ENCODE measurements around the gene IP6K3.

The IP6K3 gene

DNA sequence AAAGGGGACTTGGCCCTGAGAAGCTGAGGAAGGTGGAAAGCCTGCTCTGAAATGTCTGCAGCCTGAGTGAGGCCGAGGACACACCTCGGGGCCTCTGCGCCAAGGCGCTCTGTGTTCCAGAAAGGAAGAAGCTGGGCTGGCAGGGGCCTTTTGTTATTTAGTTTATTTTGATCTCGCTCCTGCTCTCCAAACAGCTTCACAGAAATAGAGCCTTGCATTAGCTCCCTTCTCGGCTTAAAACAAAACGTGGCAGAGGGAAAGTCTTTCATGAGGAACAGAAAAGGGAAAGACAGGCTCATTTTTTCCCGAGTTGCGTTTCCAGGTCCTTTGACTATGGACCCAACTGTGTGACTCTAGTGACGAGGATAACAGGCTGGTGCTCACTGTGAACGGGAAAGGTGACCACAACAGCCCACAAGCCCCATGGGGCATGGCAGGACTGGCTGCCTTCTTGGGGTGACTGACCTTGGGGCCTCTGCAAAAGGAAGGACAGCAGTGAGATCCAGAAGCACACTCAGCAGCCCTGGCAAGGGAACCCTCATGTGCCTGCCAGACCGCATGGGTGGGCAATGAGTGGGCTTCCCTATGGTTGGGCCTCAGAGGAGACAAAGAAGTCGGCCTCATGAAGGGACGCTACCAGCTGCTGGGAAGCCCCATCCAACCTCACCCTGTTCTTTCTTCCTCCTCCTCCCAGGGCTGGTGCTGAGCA is 23.6 kb upstream of the IP6K3 start:
- Histone ChIP-seq H3K27me3 (ENCODE audit: control insufficient read depth in 3 of 3, insufficient read depth in 3 of 3, low read depth in 1 of 3, low read length in 3 of 3) (no peaks in the 10 kb centered on the region), H3K4me3 (ENCODE audit: low read length in 2 of 2) (no peak overlapping the region), H3K79me1 (ENCODE audit: low read depth, low read length) (no peaks in the 10 kb centered on the region)

DNA sequence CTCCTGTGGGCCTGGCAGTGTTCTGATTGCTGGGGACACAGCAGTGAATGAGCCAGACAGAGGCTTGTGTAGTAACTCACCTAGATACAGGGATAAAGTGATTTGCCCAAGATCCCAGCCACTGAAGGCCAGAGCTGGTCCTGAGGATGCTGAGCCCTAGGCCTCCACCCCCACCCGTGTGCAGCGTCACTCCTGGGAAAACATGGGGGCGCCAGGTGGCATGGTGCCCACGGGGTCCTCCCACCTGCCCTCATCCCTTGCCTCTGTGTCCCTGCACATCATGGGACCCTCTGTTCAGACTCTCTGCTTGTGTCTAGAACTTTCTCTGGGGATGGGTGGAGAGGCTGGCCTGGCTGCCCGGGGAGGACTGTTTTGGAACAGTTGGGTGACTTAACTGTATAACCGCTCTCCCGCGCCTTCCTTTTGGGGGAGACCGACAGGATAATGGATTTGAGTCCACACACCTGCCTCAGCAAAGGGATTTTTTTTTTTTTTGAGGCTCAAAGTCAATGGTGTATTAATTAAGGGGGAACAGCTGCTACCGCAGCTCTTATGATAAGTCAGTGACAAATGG is 22.6 kb upstream of the IP6K3 start:
- Histone ChIP-seq H3K4me3 (ENCODE audit: low read length in 2 of 2) (no peak overlapping the region), H3K4ac (ENCODE audit: low read length) (no peak overlapping the region), H4K8ac (ENCODE audit: low read depth, low read length) (no peak overlapping the region), H2AFZ (ENCODE audit: low read length) (no peak overlapping the region), H2BK15ac (ENCODE audit: low read length) (no peak overlapping the region), H3K4me2 (ENCODE audit: insufficient read depth, low read length, poor library complexity, severe bottlenecking) (no peak overlapping the region), H3K27ac (replicated peaks; ENCODE audit: low read length) (no peak overlapping the region), H3K27me3 (ENCODE audit: control insufficient read depth in 3 of 3, insufficient read depth in 3 of 3, low read depth in 1 of 3, low read length in 3 of 3) (no peaks in the 10 kb centered on the region), H3K36me3 (replicated peaks in 1 of 2; ENCODE audit: control insufficient read depth in 2 of 2, insufficient read depth in 2 of 2, low read length in 2 of 2) (peaks cover 9 to 20% of the 10 kb centered on the region in 2 donors), H3K18ac (ENCODE audit: low read length) (peak overlapping the region; percentile 51), H3K79me1 (ENCODE audit: low read depth, low read length) (no peaks in the 10 kb centered on the region), H3K4me1 (ENCODE audit: control insufficient read depth in 2 of 2, insufficient read depth in 1 of 2, low read depth in 1 of 2, low read length in 2 of 2) (peaks cover 10 to 12% of the 10 kb centered on the region in 2 donors), H2BK5ac (ENCODE audit: low read length) (no peak overlapping the region), H3K9me3 (replicated peaks in 1 of 2; ENCODE audit: control insufficient read depth in 2 of 2, insufficient read depth in 1 of 2, low read depth in 1 of 2, low read length in 2 of 2) (no peaks in the 10 kb centered on the region), H2BK12ac (ENCODE audit: low read length) (no peak overlapping the region), H3K14ac (ENCODE audit: low read length) (peak overlapping the region; percentile 25), H3K9ac (ENCODE audit: low read depth, low read length, poor library complexity) (no peak overlapping the region), H4K91ac (ENCODE audit: low read depth, low read length, poor library complexity) (no peak overlapping the region), H2BK120ac (ENCODE audit: low read depth, low read length) (no peak overlapping the region), H3K23ac (ENCODE audit: low read depth, low read length, poor library complexity) (no peak overlapping the region), H2AK5ac (ENCODE audit: low read depth, low read length) (peak overlapping the region; percentile 68)
- no CpG with 5 or more reads among the region's 10 CpGs for WGBS, 2 donors (ENCODE audit: extremely low coverage in 2 of 2, insufficient read length in 2 of 2, insufficient replicate concordance in 1 of 2)
- DNase-seq (ENCODE audit: low spot score), result no peak

More for the DNA sequence above, 23.6 kb upstream of the IP6K3 start:
- H2BK5ac ChIP-seq (ENCODE audit: low read length), result no peak overlapping the region
- H3K4me2 ChIP-seq (ENCODE audit: insufficient read depth, low read length, poor library complexity, severe bottlenecking), result no peak overlapping the region
- H3K4me1 ChIP-seq (ENCODE audit: control insufficient read depth in 2 of 2, insufficient read depth in 1 of 2, low read depth in 1 of 2, low read length in 2 of 2), result peaks cover 10 to 12% of the 10 kb centered on the region in 2 donors
- H2BK12ac ChIP-seq (ENCODE audit: low read length), result no peak overlapping the region
- no peaks in the 10 kb centered on the region for H3K9me3 ChIP-seq (replicated peaks in 1 of 2; ENCODE audit: control insufficient read depth in 2 of 2, insufficient read depth in 1 of 2, low read depth in 1 of 2, low read length in 2 of 2)
- H2BK120ac ChIP-seq (ENCODE audit: low read depth, low read length), result no peak overlapping the region
- H2AFZ ChIP-seq (ENCODE audit: low read length), result no peak overlapping the region
- H2BK15ac ChIP-seq (ENCODE audit: low read length), result no peak overlapping the region
- no CpG with 5 or more reads among the region's 14 CpGs for WGBS, 2 donors (ENCODE audit: extremely low coverage in 2 of 2, insufficient read length in 2 of 2, insufficient replicate concordance in 1 of 2)
- no peak overlapping the region for H3K9ac ChIP-seq (ENCODE audit: low read depth, low read length, poor library complexity)
- H3K23ac ChIP-seq (ENCODE audit: low read depth, low read length, poor library complexity), result no peak overlapping the region
- H4K8ac ChIP-seq (ENCODE audit: low read depth, low read length), result no peak overlapping the region
- DNase-seq (ENCODE audit: low spot score), result no peak
- no peak overlapping the region for H3K14ac ChIP-seq (ENCODE audit: low read length)
- H2AK5ac ChIP-seq (ENCODE audit: low read depth, low read length), result peak overlapping the region; percentile 38
- no peak overlapping the region for H3K4ac ChIP-seq (ENCODE audit: low read length)
- H4K91ac ChIP-seq (ENCODE audit: low read depth, low read length, poor library complexity), result no peak overlapping the region
- peak overlapping the region; percentile 20 for H3K18ac ChIP-seq (ENCODE audit: low read length)
- H3K36me3 ChIP-seq (replicated peaks in 1 of 2; ENCODE audit: control insufficient read depth in 2 of 2, insufficient read depth in 2 of 2, low read length in 2 of 2), result peaks cover 15 to 29% of the 10 kb centered on the region in 2 donors
- no peak overlapping the region for H3K27ac ChIP-seq (replicated peaks; ENCODE audit: low read length)

DNA sequence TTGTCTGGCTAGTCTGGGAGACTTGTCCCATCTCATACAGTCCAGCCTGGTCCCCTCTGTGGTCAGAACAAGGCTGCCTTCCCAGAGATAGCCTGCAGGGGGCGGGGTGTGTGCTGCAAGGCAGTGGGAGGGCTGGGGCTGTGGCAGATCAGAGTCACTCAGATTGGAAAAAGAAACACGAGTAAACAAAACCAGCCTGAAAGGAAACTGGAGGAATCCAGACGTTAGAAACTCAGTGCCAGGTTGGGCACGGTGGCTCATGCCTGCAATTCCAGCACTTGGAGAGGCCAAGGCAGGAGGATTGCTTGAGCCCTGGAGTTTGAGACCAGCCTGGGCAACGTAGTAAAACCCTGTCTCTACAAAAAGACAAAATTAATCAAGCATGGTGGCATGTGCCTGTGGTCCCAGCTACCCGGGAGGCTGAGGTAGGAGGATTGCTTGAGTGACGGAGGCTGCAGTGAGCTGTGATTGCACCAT is 22.0 kb upstream of the IP6K3 start:
- Histone ChIP-seq H3K4me3 (ENCODE audit: low read length in 2 of 2) (no peak overlapping the region), H3K9ac (ENCODE audit: low read depth, low read length, poor library complexity) (no peak overlapping the region), H3K79me1 (ENCODE audit: low read depth, low read length) (no peaks in the 10 kb centered on the region), H4K91ac (ENCODE audit: low read depth, low read length, poor library complexity) (no peak overlapping the region), H2BK12ac (ENCODE audit: low read length) (no peak overlapping the region), H2BK120ac (ENCODE audit: low read depth, low read length) (no peak overlapping the region), H3K23ac (ENCODE audit: low read depth, low read length, poor library complexity) (no peak overlapping the region), H2AFZ (ENCODE audit: low read length) (peak overlapping the region; percentile 70), H4K8ac (ENCODE audit: low read depth, low read length) (no peak overlapping the region), H3K36me3 (replicated peaks in 1 of 2; ENCODE audit: control insufficient read depth in 2 of 2, insufficient read depth in 2 of 2, low read length in 2 of 2) (peaks cover 7 to 17% of the 10 kb centered on the region in 2 donors), H2BK5ac (ENCODE audit: low read length) (no peak overlapping the region), H2AK5ac (ENCODE audit: low read depth, low read length) (no peak overlapping the region), H3K27me3 (ENCODE audit: control insufficient read depth in 3 of 3, insufficient read depth in 3 of 3, low read depth in 1 of 3, low read length in 3 of 3) (peaks cover 0 to 1% (median 0%) of the 10 kb centered on the region in 3 experiments), H3K4me2 (ENCODE audit: insufficient read depth, low read length, poor library complexity, severe bottlenecking) (no peak overlapping the region), H3K18ac (ENCODE audit: low read length) (no peak overlapping the region), H2BK15ac (ENCODE audit: low read length) (no peak overlapping the region), H3K4me1 (ENCODE audit: control insufficient read depth in 2 of 2, insufficient read depth in 1 of 2, low read depth in 1 of 2, low read length in 2 of 2) (peaks cover 10 to 12% of the 10 kb centered on the region in 2 donors), H3K27ac (replicated peaks; ENCODE audit: low read length) (no peak overlapping the region), H3K4ac (ENCODE audit: low read length) (no peak overlapping the region), H3K9me3 (replicated peaks in 1 of 2; ENCODE audit: control insufficient read depth in 2 of 2, insufficient read depth in 1 of 2, low read depth in 1 of 2, low read length in 2 of 2) (no peaks in the 10 kb centered on the region), H3K14ac (ENCODE audit: low read length) (no peak overlapping the region)
- WGBS, 2 donors (ENCODE audit: extremely low coverage in 2 of 2, insufficient read length in 2 of 2, insufficient replicate concordance in 1 of 2), result no CpG with 5 or more reads among the region's 7 CpGs
- DNase-seq (ENCODE audit: low spot score), result peak; percentile 73
